HT-29 (cell line): ENCODE measurements around the gene MYO16. TPM values are rescaled to one million over a fixed set of nuclear protein-coding genes. Genes with fewer than 3 reads are reported as not detected.

Experiments
- DNase-seq: peaks from one replicate; pipeline ENCODE4 v3.0.0-alpha.2; 2015; ENCODE audit warnings: low spot score
- total RNA-seq: library from RNA; depleted of rRNA; stranded (reverse); fragments of >200 nt; shearing (Covaris generic); gene quantifications from 2 replicates; pipeline ENCODE4 v1.2.3, GENCODE V29; 2014

The MYO16 gene
- total RNA-seq, 1 experiment from 2014 or later: not detected

- DNase-seq: peak; percentile 38
Measured at GRCh38 chr13:108929532-108930206, 300.3 kb downstream of the MYO16 start.

GRCh38 chr13:108932196-108932595 is 302.8 kb downstream of the MYO16 start:
- no peak for DNase-seq

- DNase-seq: no peak
Measured at GRCh38 chr13:108933061-108933460, 303.6 kb downstream of the MYO16 start.

GRCh38 chr13:108938155-108938554 is 308.7 kb downstream of the MYO16 start:
- DNase-seq: no peak

GRCh38 chr13:108940121-108940520 is 310.7 kb downstream of the MYO16 start:
- no peak for DNase-seq

GRCh38 chr13:108943842-108944241 is 314.4 kb downstream of the MYO16 start:
- no peak for DNase-seq

- DNase-seq: no peak
Measured at GRCh38 chr13:108944760-108945159, 315.3 kb downstream of the MYO16 start.

GRCh38 chr13:108947551-108948030 is 318.2 kb downstream of the MYO16 start:
- DNase-seq: no peak

- DNase-seq: no peak
Measured at GRCh38 chr13:108948251-108948671, 318.9 kb downstream of the MYO16 start.

GRCh38 chr13:108950333-108951010 is 321.1 kb downstream of the MYO16 start:
- DNase-seq: no peak

GRCh38 chr13:108955741-108956140 is 326.3 kb downstream of the MYO16 start:
- no peak for DNase-seq

GRCh38 chr13:108957369-108958012 is 328.1 kb downstream of the MYO16 start:
- peak; percentile 53 for DNase-seq

GRCh38 chr13:108958013-108958376 is 328.6 kb downstream of the MYO16 start:
- no peak for DNase-seq

- DNase-seq: no peak
Measured at GRCh38 chr13:108959234-108959633, 329.8 kb downstream of the MYO16 start.

GRCh38 chr13:108960006-108960405 is 330.6 kb downstream of the MYO16 start:
- no peak for DNase-seq

GRCh38 chr13:108961542-108962125 is 332.2 kb downstream of the MYO16 start:
- DNase-seq: peak; percentile 76

GRCh38 chr13:108962654-108963053 is 333.2 kb downstream of the MYO16 start:
- DNase-seq: peak; percentile 51

- DNase-seq: no peak
Measured at GRCh38 chr13:108963276-108963810, 333.9 kb downstream of the MYO16 start.

- DNase-seq: no peak
Measured at GRCh38 chr13:108963846-108964600, 334.6 kb downstream of the MYO16 start.

- DNase-seq: no peak
Measured at GRCh38 chr13:108964606-108965005, 335.2 kb downstream of the MYO16 start.

- DNase-seq: no peak
Measured at GRCh38 chr13:108967371-108967770, 338.0 kb downstream of the MYO16 start.
